GM19043 (cell line): ENCODE data around the gene TPK1.

ENCODE experiments used
- ATAC-seq: cut with Tn5 transposase; IDR thresholded peaks from one replicate; pipeline ENCODE4 v1.9.1; 2021; ENCODE audit warnings: low read depth; ENCODE audit not compliant: unreplicated experiment

TPK1 gene

GRCh38 chr7:144494355-144494754, 341.5 kb downstream of the TPK1 start:
- no peak for ATAC-seq

- ATAC-seq = no peak
Observed at GRCh38 chr7:144489504-144489903, 346.3 kb downstream of the TPK1 start.

GRCh38 chr7:144488977-144489376, 346.9 kb downstream of the TPK1 start:
- ATAC-seq = no peak

- no peak for ATAC-seq
Observed at GRCh38 chr7:144487901-144488300, 348.0 kb downstream of the TPK1 start.

- no peak for ATAC-seq
Observed at GRCh38 chr7:144484445-144484844, 351.4 kb downstream of the TPK1 start.

- ATAC-seq = no peak
Observed at GRCh38 chr7:144483189-144483588, 352.7 kb downstream of the TPK1 start.

GRCh38 chr7:144481833-144482232, 354.0 kb downstream of the TPK1 start:
- ATAC-seq = no peak

- no peak for ATAC-seq
Observed at GRCh38 chr7:144477348-144477747, 358.5 kb downstream of the TPK1 start.

GRCh38 chr7:144474800-144475615, 360.8 kb downstream of the TPK1 start:
- no peak for ATAC-seq

GRCh38 chr7:144474363-144474762, 361.5 kb downstream of the TPK1 start:
- ATAC-seq = no peak

- no peak for ATAC-seq
Observed at GRCh38 chr7:144473908-144474307, 361.9 kb downstream of the TPK1 start.

- no peak for ATAC-seq
Observed at GRCh38 chr7:144470078-144470477, 365.8 kb downstream of the TPK1 start.

- no peak for ATAC-seq
Observed at GRCh38 chr7:144468990-144469732, 366.7 kb downstream of the TPK1 start.

- no peak for ATAC-seq
Observed at GRCh38 chr7:144459635-144460034, 376.2 kb downstream of the TPK1 start.

- ATAC-seq = no peak
Observed at GRCh38 chr7:144455040-144455404, 380.8 kb downstream of the TPK1 start.

GRCh38 chr7:144454256-144455039, 381.4 kb downstream of the TPK1 start:
- ATAC-seq = no peak

- ATAC-seq = peak; percentile 51
Observed at GRCh38 chr7:144452064-144452463, 383.8 kb downstream of the TPK1 start.

- ATAC-seq = no peak
Observed at GRCh38 chr7:144445590-144445989, 390.3 kb downstream of the TPK1 start.

- no peak for ATAC-seq
Observed at GRCh38 chr7:144439717-144440205, 396.1 kb downstream of the TPK1 start.

GRCh38 chr7:144438759-144439158, 397.1 kb downstream of the TPK1 start:
- ATAC-seq = no peak
